ENCODE measurements around the gene AKNA.

DNA sequence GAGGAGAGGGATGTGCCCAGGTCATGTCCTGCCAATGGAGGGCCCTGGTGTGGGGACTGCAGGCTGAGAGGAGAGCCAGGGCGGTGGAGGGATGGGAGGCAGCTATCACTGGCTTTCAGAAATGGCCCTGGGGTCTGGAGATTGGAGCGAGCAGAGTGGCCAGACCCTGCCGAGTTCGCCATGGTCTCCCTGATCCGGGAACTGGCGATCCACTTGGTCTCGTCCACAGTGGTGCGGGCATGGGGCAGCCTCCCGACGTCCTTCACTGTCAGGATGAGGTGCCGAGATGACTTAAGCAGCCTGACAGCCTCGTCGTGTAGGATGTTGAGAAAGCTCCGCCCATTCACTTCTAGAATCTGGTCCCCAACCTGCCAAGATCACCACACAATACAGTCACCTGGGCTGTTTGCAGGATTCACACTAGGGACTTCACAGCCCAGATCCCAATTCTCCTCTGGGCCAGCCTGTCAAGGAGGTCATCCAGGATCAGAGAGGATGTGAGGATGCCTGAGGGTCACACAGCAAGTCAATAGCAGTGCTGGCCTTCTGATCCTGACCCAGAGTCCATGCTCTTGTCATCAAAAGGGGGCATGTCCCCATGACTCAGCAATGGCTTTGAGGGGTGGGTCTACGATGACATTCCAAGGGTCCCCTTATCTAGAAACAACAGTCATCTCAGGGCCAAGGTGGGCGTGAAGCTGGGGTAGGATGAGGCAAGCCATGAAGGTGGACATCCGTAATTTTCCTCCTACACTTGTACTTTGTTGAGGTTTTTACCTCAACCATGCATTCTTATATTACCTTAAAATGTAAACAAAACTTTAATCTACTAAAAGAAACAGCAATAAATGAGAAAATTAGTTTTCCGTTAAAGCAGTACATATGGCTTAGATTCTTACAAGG lies 38.5 kb upstream of the AKNA start:
- no peak for TF ChIP-seq EZH2 (IDR thresholded peaks at IDR 0.05; ENCODE audit: borderline replicate concordance)
- TF ChIP-seq, protein P1, sequence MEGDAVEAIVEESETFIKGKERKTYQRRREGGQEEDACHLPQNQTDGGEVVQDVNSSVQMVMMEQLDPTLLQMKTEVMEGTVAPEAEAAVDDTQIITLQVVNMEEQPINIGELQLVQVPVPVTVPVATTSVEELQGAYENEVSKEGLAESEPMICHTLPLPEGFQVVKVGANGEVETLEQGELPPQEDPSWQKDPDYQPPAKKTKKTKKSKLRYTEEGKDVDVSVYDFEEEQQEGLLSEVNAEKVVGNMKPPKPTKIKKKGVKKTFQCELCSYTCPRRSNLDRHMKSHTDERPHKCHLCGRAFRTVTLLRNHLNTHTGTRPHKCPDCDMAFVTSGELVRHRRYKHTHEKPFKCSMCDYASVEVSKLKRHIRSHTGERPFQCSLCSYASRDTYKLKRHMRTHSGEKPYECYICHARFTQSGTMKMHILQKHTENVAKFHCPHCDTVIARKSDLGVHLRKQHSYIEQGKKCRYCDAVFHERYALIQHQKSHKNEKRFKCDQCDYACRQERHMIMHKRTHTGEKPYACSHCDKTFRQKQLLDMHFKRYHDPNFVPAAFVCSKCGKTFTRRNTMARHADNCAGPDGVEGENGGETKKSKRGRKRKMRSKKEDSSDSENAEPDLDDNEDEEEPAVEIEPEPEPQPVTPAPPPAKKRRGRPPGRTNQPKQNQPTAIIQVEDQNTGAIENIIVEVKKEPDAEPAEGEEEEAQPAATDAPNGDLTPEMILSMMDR (IDR thresholded peaks at IDR 0.05; ENCODE audit: poor library complexity) = no peak

All from hepatocyte (in vitro differentiated cells).